HepG2 (cell line): ENCODE measurements around the gene TXNRD3. TPM values are rescaled to one million over a fixed set of nuclear protein-coding genes. Genes with fewer than 3 reads are reported as not detected.

ENCODE experiments used
- ARID2 ChIP-seq: sonication (generic); formaldehyde crosslinking; IDR thresholded peaks from 2 replicates; pipeline ENCODE4 v1.8.1; 2022; ENCODE audit warnings: mild to moderate bottlenecking, missing genetic modification reagents, borderline replicate concordance
- IRX3 ChIP-seq: sonication (generic); formaldehyde crosslinking; IDR thresholded peaks from 2 replicates; pipeline ENCODE4 v1.8.1; 2023; ENCODE audit warnings: mild to moderate bottlenecking, low read depth, missing genetic modification reagents, borderline replicate concordance
- NFATC3 ChIP-seq: sonication (generic); formaldehyde crosslinking; IDR thresholded peaks from 2 replicates; pipeline ENCODE4 v1.5.1; 2020; ENCODE audit warnings: mild to moderate bottlenecking, missing genetic modification reagents
- SCMH1 ChIP-seq: sonication (generic); formaldehyde crosslinking; IDR thresholded peaks from 2 replicates; pipeline ENCODE4 v1.9.0; 2021; ENCODE audit warnings: missing genetic modification reagents, mild to moderate bottlenecking, borderline replicate concordance
- SMARCE1 ChIP-seq: fragments of 450-650 bp; IDR thresholded peaks from 2 replicates; pipeline ENCODE4 v1.6.1; 2017; ENCODE audit warnings: borderline replicate concordance
- SP140L ChIP-seq: sonication (generic); formaldehyde crosslinking; IDR thresholded peaks from 2 replicates; pipeline ENCODE4 v1.4.0; 2020; ENCODE audit warnings: missing genetic modification reagents, borderline replicate concordance
- ZNF567 ChIP-seq: sonication (generic); formaldehyde crosslinking; IDR thresholded peaks from 2 replicates; pipeline ENCODE4 v1.8.1; 2023; ENCODE audit warnings: mild to moderate bottlenecking, missing genetic modification reagents, borderline replicate concordance
- ZNF724P ChIP-seq: sonication (generic); formaldehyde crosslinking; IDR thresholded peaks from 2 replicates; pipeline ENCODE4 v1.8.0; 2022; ENCODE audit warnings: missing genetic modification reagents, borderline replicate concordance
- polyA plus RNA-seq, 8 experiments: library from polyadenylated mRNA; depleted of rRNA in 3 of 8; stranded (reverse) in 7 of 8; unstranded in 1 of 8; fragments of >200 nt; fragmentation: Illumina TruSeq in 4 of 8; extraction: Trizol in 4 of 8; gene quantifications; 2 replicates each; pipeline versions ENCODE4 v1.2.1 to v1.2.3, GENCODE V29; 2011 to 2016; ENCODE audit warnings: low read depth in 4 of 8, missing spikeins in 1 of 8, mixed read lengths in 1 of 8; ENCODE audit not compliant: insufficient read depth in 1 of 8
- total RNA-seq, 5 experiments: library from RNA; depleted of rRNA; stranded (reverse); fragments of >200 nt; fragmentation: Illumina TruSeq; extraction: Trizol; gene quantifications; 2 replicates each; pipeline ENCODE4 v1.2.3, GENCODE V29; 2016; ENCODE audit warnings: low read depth in 1 of 5
- TF ChIP-seq, protein P1 (sequence below): sonication (generic); formaldehyde crosslinking; IDR thresholded peaks from 2 replicates; pipeline ENCODE4 v1.5.1; 2020; ENCODE audit warnings: mild to moderate bottlenecking, missing genetic modification reagents, moderate library complexity
- TF ChIP-seq, protein P2 (sequence below): sonication (generic); formaldehyde crosslinking; IDR thresholded peaks from 2 replicates; pipeline ENCODE4 v1.4.0; 2020; ENCODE audit warnings: missing genetic modification reagents, mild to moderate bottlenecking, borderline replicate concordance
- TF ChIP-seq, protein P3 (sequence below): sonication (generic); formaldehyde crosslinking; IDR thresholded peaks from 2 replicates; pipeline ENCODE4 v1.5.0; 2020; ENCODE audit warnings: missing genetic modification reagents
- TF ChIP-seq, protein P4 (sequence below): IDR thresholded peaks from 2 replicates; pipeline ENCODE4 v1.4.0; 2020; ENCODE audit warnings: mild to moderate bottlenecking, missing genetic modification reagents
- TF ChIP-seq, protein P5 (sequence below): fragments of 450-650 bp; IDR thresholded peaks from 2 replicates; pipeline ENCODE4 v1.6.1; 2017; ENCODE audit warnings: mild to moderate bottlenecking
- TF ChIP-seq, protein P6 (sequence below): sonication (generic); formaldehyde crosslinking; IDR thresholded peaks from 2 replicates; pipeline ENCODE4 v1.4.0; 2020; ENCODE audit warnings: missing genetic modification reagents

The TXNRD3 gene
- total and polyA plus RNA-seq, 2 of the 13 experiments (the other 11 are each of a cell fraction or from before 2014, with no cell fraction given): 4.8 to 20.7 TPM

DNA sequence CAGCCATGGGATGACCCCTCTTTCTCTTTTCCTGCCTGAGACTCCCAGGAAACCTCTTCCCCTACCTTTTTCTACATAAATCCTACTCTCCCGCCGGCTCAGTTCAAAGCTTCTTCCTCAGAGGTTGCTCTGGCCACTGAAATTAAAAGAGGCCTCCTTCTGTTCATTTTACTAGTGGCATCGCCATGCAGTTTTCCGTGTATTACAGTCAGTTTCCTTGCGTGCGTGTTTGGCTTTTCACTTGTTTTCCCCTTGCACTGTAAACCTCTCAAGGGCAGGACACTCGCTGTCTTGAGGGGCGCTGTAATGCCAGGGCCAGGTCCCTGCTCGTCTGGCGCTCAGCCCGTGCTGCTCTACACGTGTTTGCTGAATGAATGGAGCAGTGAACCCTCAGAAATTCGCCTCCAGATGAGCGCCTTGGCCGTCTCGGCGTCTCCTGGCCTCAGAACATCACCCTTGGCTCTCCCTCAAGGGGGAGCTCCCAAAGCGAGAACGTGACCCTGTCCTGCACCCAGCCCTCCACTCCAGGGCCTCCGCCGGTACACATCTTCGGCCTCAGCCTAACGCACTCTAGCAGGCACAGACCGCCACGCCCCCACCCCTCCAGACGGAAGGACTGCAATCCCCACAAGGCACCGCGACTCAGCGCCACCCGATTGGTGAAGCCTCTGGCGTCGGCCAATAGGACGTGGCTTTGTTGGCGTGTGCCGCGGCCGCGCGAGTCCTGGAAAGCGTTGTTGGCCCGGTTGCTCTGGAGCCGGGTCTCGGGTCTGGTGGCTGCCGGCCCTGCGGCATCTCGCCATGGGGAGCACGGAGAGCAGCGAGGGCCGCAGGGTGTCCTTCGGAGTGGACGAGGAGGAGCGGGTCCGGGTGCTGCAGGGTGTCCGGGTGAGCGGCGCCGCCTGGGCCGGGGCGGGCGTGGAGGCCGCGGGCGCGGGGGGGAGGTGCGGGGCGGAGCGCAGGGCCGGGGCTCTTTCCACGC is 48.9 kb upstream of the TXNRD3 start, which contains the start of gene CHCHD6 (continued):
- TF ChIP-seq, protein P1, sequence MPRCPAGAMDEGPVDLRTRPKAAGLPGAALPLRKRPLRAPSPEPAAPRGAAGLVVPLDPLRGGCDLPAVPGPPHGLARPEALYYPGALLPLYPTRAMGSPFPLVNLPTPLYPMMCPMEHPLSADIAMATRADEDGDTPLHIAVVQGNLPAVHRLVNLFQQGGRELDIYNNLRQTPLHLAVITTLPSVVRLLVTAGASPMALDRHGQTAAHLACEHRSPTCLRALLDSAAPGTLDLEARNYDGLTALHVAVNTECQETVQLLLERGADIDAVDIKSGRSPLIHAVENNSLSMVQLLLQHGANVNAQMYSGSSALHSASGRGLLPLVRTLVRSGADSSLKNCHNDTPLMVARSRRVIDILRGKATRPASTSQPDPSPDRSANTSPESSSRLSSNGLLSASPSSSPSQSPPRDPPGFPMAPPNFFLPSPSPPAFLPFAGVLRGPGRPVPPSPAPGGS: peak; percentile 75
- TF ChIP-seq, protein P2, sequence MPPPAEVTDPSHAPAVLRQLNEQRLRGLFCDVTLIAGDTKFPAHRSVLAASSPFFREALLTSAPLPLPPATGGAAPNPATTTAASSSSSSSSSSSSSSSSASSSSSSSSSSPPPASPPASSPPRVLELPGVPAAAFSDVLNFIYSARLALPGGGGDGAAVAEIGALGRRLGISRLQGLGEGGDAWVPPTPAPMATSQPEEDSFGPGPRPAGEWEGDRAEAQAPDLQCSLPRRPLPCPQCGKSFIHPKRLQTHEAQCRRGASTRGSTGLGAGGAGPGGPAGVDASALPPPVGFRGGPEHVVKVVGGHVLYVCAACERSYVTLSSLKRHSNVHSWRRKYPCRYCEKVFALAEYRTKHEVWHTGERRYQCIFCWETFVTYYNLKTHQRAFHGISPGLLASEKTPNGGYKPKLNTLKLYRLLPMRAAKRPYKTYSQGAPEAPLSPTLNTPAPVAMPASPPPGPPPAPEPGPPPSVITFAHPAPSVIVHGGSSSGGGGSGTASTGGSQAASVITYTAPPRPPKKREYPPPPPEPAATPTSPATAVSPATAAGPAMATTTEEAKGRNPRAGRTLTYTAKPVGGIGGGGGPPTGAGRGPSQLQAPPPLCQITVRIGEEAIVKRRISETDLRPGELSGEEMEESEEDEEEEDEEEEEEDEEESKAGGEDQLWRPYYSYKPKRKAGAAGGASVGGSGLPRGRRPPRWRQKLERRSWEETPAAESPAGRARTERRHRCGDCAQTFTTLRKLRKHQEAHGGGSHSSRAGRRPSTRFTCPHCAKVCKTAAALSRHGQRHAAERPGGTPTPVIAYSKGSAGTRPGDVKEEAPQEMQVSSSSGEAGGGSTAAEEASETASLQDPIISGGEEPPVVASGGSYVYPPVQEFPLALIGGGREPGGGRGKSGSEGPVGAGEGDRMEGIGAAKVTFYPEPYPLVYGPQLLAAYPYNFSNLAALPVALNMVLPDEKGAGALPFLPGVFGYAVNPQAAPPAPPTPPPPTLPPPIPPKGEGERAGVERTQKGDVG (CRISPR knock-in tag): peak; percentile 54; the same call in 1 of the 2 replicates
- TF ChIP-seq, protein P3, sequence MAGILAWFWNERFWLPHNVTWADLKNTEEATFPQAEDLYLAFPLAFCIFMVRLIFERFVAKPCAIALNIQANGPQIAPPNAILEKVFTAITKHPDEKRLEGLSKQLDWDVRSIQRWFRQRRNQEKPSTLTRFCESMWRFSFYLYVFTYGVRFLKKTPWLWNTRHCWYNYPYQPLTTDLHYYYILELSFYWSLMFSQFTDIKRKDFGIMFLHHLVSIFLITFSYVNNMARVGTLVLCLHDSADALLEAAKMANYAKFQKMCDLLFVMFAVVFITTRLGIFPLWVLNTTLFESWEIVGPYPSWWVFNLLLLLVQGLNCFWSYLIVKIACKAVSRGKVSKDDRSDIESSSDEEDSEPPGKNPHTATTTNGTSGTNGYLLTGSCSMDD (CRISPR knock-in tag): no peak
- TF ChIP-seq SCMH1 (CRISPR knock-in tag) (no peak), ARID2 (no peak), IRX3 (CRISPR knock-in tag) (no peak; the same call in 1 of the 2 replicates), SMARCE1 (no peak), ZNF567 (peak; percentile 98), NFATC3 (no peak), SP140L (CRISPR knock-in tag) (no peak), ZNF724P (CRISPR knock-in tag) (no peak)
- TF ChIP-seq, protein P4, sequence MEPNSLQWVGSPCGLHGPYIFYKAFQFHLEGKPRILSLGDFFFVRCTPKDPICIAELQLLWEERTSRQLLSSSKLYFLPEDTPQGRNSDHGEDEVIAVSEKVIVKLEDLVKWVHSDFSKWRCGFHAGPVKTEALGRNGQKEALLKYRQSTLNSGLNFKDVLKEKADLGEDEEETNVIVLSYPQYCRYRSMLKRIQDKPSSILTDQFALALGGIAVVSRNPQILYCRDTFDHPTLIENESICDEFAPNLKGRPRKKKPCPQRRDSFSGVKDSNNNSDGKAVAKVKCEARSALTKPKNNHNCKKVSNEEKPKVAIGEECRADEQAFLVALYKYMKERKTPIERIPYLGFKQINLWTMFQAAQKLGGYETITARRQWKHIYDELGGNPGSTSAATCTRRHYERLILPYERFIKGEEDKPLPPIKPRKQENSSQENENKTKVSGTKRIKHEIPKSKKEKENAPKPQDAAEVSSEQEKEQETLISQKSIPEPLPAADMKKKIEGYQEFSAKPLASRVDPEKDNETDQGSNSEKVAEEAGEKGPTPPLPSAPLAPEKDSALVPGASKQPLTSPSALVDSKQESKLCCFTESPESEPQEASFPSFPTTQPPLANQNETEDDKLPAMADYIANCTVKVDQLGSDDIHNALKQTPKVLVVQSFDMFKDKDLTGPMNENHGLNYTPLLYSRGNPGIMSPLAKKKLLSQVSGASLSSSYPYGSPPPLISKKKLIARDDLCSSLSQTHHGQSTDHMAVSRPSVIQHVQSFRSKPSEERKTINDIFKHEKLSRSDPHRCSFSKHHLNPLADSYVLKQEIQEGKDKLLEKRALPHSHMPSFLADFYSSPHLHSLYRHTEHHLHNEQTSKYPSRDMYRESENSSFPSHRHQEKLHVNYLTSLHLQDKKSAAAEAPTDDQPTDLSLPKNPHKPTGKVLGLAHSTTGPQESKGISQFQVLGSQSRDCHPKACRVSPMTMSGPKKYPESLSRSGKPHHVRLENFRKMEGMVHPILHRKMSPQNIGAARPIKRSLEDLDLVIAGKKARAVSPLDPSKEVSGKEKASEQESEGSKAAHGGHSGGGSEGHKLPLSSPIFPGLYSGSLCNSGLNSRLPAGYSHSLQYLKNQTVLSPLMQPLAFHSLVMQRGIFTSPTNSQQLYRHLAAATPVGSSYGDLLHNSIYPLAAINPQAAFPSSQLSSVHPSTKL (CRISPR knock-in tag): peak; percentile 45; the same call in 1 of the 2 replicates
- TF ChIP-seq, protein P5, sequence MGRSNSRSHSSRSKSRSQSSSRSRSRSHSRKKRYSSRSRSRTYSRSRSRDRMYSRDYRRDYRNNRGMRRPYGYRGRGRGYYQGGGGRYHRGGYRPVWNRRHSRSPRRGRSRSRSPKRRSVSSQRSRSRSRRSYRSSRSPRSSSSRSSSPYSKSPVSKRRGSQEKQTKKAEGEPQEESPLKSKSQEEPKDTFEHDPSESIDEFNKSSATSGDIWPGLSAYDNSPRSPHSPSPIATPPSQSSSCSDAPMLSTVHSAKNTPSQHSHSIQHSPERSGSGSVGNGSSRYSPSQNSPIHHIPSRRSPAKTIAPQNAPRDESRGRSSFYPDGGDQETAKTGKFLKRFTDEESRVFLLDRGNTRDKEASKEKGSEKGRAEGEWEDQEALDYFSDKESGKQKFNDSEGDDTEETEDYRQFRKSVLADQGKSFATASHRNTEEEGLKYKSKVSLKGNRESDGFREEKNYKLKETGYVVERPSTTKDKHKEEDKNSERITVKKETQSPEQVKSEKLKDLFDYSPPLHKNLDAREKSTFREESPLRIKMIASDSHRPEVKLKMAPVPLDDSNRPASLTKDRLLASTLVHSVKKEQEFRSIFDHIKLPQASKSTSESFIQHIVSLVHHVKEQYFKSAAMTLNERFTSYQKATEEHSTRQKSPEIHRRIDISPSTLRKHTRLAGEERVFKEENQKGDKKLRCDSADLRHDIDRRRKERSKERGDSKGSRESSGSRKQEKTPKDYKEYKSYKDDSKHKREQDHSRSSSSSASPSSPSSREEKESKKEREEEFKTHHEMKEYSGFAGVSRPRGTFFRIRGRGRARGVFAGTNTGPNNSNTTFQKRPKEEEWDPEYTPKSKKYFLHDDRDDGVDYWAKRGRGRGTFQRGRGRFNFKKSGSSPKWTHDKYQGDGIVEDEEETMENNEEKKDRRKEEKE: no peak
- TF ChIP-seq, protein P6, sequence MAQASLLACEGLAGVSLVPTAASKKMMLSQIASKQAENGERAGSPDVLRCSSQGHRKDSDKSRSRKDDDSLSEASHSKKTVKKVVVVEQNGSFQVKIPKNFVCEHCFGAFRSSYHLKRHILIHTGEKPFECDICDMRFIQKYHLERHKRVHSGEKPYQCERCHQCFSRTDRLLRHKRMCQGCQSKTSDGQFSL (CRISPR knock-in tag): no peak
